ENCODE data around the gene WDR5B. TPM values are rescaled to one million over a fixed set of nuclear protein-coding genes. Genes with fewer than 3 reads are reported as not detected.

Gene WDR5B
- polyA plus RNA-seq, 10 donors = 4.5 to 6.5 (median 5.6) TPM

GRCh38 chr3:122410639-122411038 is 5.2 kb downstream of the WDR5B start:
- no peak for DNase-seq

- DNase-seq = no peak
These were observed 5.8 kb downstream of the WDR5B start for GRCh38 chr3:122410111-122410510.

- DNase-seq = no peak
These were observed 6.4 kb downstream of the WDR5B start for GRCh38 chr3:122409446-122409845.

GRCh38 chr3:122407946-122408345 is 7.9 kb downstream of the WDR5B start:
- DNase-seq = no peak

- no peak for DNase-seq
These were observed 9.7 kb downstream of the WDR5B start for GRCh38 chr3:122406198-122406597.

- DNase-seq = no peak
These were observed 10.8 kb downstream of the WDR5B start for GRCh38 chr3:122405015-122405414.

- peak in 1 of 3 donors; percentile 10 for DNase-seq
These were observed 12.4 kb downstream of the WDR5B start for GRCh38 chr3:122403489-122403888.

- no peak for DNase-seq
These were observed 16.9 kb downstream of the WDR5B start for GRCh38 chr3:122398920-122399319.

- no peak for DNase-seq
These were observed 18.7 kb downstream of the WDR5B start for GRCh38 chr3:122397201-122397600.

GRCh38 chr3:122396511-122396910 is 19.4 kb downstream of the WDR5B start:
- DNase-seq = no peak

GRCh38 chr3:122395582-122395981 is 20.3 kb downstream of the WDR5B start:
- no peak for DNase-seq

- no peak for DNase-seq
These were observed 21.7 kb downstream of the WDR5B start for GRCh38 chr3:122394173-122394572.

GRCh38 chr3:122392868-122393844 is 22.7 kb downstream of the WDR5B start:
- DNase-seq = peak; percentile 27 to 49 (median 30)

GRCh38 chr3:122391681-122392446 is 24.0 kb downstream of the WDR5B start:
- no peak for DNase-seq

GRCh38 chr3:122390665-122391064 is 25.2 kb downstream of the WDR5B start:
- DNase-seq = no peak

GRCh38 chr3:122389892-122390291 is 26.0 kb downstream of the WDR5B start:
- DNase-seq = no peak

GRCh38 chr3:122389197-122389596 is 26.7 kb downstream of the WDR5B start:
- DNase-seq = no peak

- no peak for DNase-seq
These were observed 28.2 kb downstream of the WDR5B start for GRCh38 chr3:122387709-122388108.

GRCh38 chr3:122383771-122384697 is 31.8 kb downstream of the WDR5B start, which contains the start of gene FAM162A:
Gene FAM162A (plus strand): TSS chr3:122384182. CDS start chr3:122384266, 84 bp downstream.
- peak; percentile 93 to 98 (median 95) for DNase-seq

GRCh38 chr3:122382888-122383666 is 32.8 kb downstream of the WDR5B start, which contains the start of gene MIX23:
Gene MIX23 (minus strand): TSS chr3:122383231. CDS start chr3:122383224, 7 bp downstream.
- DNase-seq = peak; percentile 88 to 96 (median 91)
